HEK293T (cell line): ENCODE results near the gene UNC13C.
A peak's percentile ranks its signal among the peaks of the same experiment; 100 is the strongest.

ENCODE experiments used
- CTCF ChIA-PET: fragments of 350-600 bp; formaldehyde crosslinking; extraction: SDS; loops from one replicate; lab custom pipeline; 2021; ENCODE audit warnings: antibody characterized with exemption, inconsistent platforms; lab: Yijun Ruan, JAX
- POLR2A ChIA-PET: fragments of 350-600 bp; formaldehyde crosslinking; extraction: SDS; loops from one replicate; lab custom pipeline; 2020; ENCODE audit warnings: antibody characterized with exemption, inconsistent platforms; lab: Yijun Ruan, JAX
- DNase-seq: peaks from one replicate; pipeline ENCODE4 v3.0.0; 2012; ENCODE audit warnings: mixed read lengths; ENCODE audit errors: extremely low spot score
- ARNT ChIP-seq: fragments of 450-650 bp; IDR thresholded peaks from 2 replicates; pipeline ENCODE4 v1.6.1; 2017; ENCODE audit warnings: mild to moderate bottlenecking
- BHLHE40 ChIP-seq: fragments of 450-650 bp; IDR thresholded peaks from 2 replicates; pipeline ENCODE4 v1.6.1; 2016; ENCODE audit warnings: mild to moderate bottlenecking, moderate library complexity, borderline replicate concordance
- CTBP1 ChIP-seq: fragments of 450-650 bp; IDR thresholded peaks from 2 replicates; pipeline ENCODE4 v1.6.1; 2016; ENCODE audit warnings: borderline replicate concordance
- ELF4 ChIP-seq: fragments of 450-650 bp; IDR thresholded peaks from 2 replicates; pipeline ENCODE4 v1.6.1; 2017; ENCODE audit warnings: antibody characterized with exemption
- FOXA1 ChIP-seq: fragments of 450-650 bp; IDR thresholded peaks from 2 replicates; pipeline ENCODE4 v1.6.1; 2016; ENCODE audit warnings: mild to moderate bottlenecking
- FOXK2 ChIP-seq: fragments of 450-650 bp; IDR thresholded peaks from 2 replicates; pipeline ENCODE4 v1.6.1; 2016; ENCODE audit warnings: mild to moderate bottlenecking
- FOXM1 ChIP-seq: fragments of 450-650 bp; IDR thresholded peaks from 2 replicates; pipeline ENCODE4 v1.6.1; 2017; ENCODE audit warnings: mild to moderate bottlenecking, borderline replicate concordance
- HDGF ChIP-seq: fragments of 450-650 bp; IDR thresholded peaks from 2 replicates; pipeline ENCODE4 v1.6.1; 2017; ENCODE audit warnings: antibody characterized with exemption, borderline replicate concordance
- L3MBTL2 ChIP-seq: fragments of 450-650 bp; conservative IDR thresholded peaks from 2 replicates; pipeline ENCODE4 v1.6.1; 2016; ENCODE audit warnings: mild to moderate bottlenecking
- LEF1 ChIP-seq: fragments of 450-650 bp; IDR thresholded peaks from 2 replicates; pipeline ENCODE4 v1.6.1; 2017; ENCODE audit warnings: mild to moderate bottlenecking, borderline replicate concordance
- NFRKB ChIP-seq: fragments of 450-650 bp; IDR thresholded peaks from 2 replicates; pipeline ENCODE4 v1.6.1; 2016; ENCODE audit warnings: mild to moderate bottlenecking, moderate library complexity
- SP1 ChIP-seq: fragments of 450-650 bp; IDR thresholded peaks from 2 replicates; pipeline ENCODE4 v1.6.1; 2017
- SUZ12 ChIP-seq: fragments of 450-650 bp; IDR thresholded peaks from 2 replicates; pipeline ENCODE4 v1.6.1; 2016; ENCODE audit warnings: mild to moderate bottlenecking
- TARDBP ChIP-seq: fragments of 450-650 bp; IDR thresholded peaks from 2 replicates; pipeline ENCODE4 v1.6.1; 2016
- ZNF384 ChIP-seq: fragments of 450-650 bp; IDR thresholded peaks from 2 replicates; pipeline ENCODE4 v1.6.1; 2016
- TF ChIP-seq, protein P1 (sequence below): fragments of 450-650 bp; IDR thresholded peaks from 2 replicates; pipeline ENCODE4 v1.6.1; 2016

Gene UNC13C

GRCh38 chr15:53974121-53974520 lies 4.1 kb upstream of the UNC13C start:
- TF ChIP-seq ELF4 (no peak), TARDBP (no peak), FOXK2 (no peak), SUZ12 (no peak), ARNT (no peak), SP1 (no peak), NFRKB (no peak), BHLHE40 (no peak), FOXA1 (no peak), CTBP1 (no peak), LEF1 (no peak), ZNF384 (no peak), HDGF (no peak), FOXM1 (no peak)
- TF ChIP-seq, protein P1, sequence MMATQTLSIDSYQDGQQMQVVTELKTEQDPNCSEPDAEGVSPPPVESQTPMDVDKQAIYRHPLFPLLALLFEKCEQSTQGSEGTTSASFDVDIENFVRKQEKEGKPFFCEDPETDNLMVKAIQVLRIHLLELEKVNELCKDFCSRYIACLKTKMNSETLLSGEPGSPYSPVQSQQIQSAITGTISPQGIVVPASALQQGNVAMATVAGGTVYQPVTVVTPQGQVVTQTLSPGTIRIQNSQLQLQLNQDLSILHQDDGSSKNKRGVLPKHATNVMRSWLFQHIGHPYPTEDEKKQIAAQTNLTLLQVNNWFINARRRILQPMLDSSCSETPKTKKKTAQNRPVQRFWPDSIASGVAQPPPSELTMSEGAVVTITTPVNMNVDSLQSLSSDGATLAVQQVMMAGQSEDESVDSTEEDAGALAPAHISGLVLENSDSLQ: no peak
- DNase-seq: no peak
- ChIA-PET CTCF (no interaction called here), POLR2A (no interaction called here)

DNA sequence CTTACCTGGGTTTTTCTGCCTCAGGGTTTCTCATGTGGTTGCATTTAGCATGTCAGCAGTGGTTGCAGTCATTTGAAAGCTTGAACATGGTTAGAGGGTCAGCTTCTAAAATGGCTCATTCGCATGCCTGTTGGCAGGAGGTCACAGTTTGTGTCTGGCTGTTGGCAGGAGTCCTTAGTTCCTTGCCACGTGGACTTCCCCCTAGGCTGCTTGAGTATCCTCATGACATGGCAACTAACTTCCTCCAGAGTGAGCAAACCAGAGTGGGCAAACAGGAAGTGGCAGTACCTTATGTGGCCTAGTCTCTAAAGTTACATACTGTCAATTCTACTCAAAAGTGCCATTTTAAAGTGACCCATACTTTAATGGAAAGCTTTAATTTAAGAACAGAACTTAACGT lies 3.4 kb upstream of the UNC13C start:
- CTCF ChIA-PET: no interaction called here
- POLR2A ChIA-PET: no interaction called here
- TF ChIP-seq ARNT (no peak), SP1 (no peak), L3MBTL2 (no peak), CTBP1 (no peak), ELF4 (no peak), HDGF (no peak), FOXK2 (no peak), FOXM1 (no peak), FOXA1 (no peak)
- DNase-seq: no peak

DNA sequence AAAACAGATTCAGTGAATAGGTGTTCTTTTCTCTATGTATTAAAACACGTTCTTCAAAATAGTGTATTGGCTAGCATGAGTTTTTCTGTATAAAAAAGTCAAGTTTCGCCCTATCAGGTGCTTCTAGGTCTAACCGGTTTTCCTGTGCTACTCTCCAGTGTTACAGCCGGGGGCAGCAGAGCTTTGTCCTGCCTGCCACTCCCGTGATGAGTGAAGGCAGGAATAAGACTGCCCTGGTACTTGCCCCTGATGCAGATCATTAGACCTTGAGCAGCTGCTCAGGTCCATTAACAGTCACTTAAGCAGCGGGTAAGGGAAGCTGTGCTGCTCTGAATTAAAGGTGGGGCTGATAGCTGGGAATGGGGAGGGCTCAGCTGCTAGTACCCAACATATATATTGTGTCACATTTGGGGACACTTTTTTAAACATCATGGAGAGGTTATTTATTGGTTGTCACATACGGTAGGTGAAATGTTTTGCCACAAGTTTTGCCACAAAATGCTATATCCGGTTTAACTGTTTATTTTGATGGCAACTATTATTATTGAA lies 1.3 kb upstream of the UNC13C start:
- ChIA-PET CTCF (no interaction called here), POLR2A (no interaction called here)
- peak; percentile 23 for DNase-seq
- TF ChIP-seq BHLHE40 (no peak), TARDBP (no peak), FOXK2 (no peak), ELF4 (no peak), L3MBTL2 (no peak)

GRCh38 chr15:53979051-53979788 lies 979 bp downstream of the UNC13C start:
- no peak for DNase-seq
- CTCF ChIA-PET: interaction anchor here (0.6 kb wide), 1 partner anchor 368 kb away, joined by 3 read pairs; no protein-coding TSS in a partner anchor
- POLR2A ChIA-PET: no interaction called here
- TF ChIP-seq SUZ12 (no peak), ARNT (no peak), LEF1 (no peak), BHLHE40 (no peak), SP1 (no peak), ZNF384 (no peak), FOXM1 (no peak), ELF4 (no peak), CTBP1 (no peak)

GRCh38 chr15:53980021-53980420 lies 1.8 kb downstream of the UNC13C start:
- DNase-seq: no peak
- CTCF ChIA-PET: no interaction called here
- no peak for TF ChIP-seq CTBP1
- no peak for TF ChIP-seq ARNT
- TF ChIP-seq BHLHE40: no peak
- no peak for TF ChIP-seq ELF4
- TF ChIP-seq FOXA1: no peak
- TF ChIP-seq, protein P1: no peak
- TF ChIP-seq SP1: no peak
- no peak for TF ChIP-seq ZNF384
- no peak for TF ChIP-seq HDGF
- no peak for TF ChIP-seq NFRKB
- no peak for TF ChIP-seq TARDBP
- no peak for TF ChIP-seq SUZ12
- no peak for TF ChIP-seq LEF1
- no peak for TF ChIP-seq L3MBTL2
- TF ChIP-seq FOXK2: no peak
- POLR2A ChIA-PET: no interaction called here

DNA sequence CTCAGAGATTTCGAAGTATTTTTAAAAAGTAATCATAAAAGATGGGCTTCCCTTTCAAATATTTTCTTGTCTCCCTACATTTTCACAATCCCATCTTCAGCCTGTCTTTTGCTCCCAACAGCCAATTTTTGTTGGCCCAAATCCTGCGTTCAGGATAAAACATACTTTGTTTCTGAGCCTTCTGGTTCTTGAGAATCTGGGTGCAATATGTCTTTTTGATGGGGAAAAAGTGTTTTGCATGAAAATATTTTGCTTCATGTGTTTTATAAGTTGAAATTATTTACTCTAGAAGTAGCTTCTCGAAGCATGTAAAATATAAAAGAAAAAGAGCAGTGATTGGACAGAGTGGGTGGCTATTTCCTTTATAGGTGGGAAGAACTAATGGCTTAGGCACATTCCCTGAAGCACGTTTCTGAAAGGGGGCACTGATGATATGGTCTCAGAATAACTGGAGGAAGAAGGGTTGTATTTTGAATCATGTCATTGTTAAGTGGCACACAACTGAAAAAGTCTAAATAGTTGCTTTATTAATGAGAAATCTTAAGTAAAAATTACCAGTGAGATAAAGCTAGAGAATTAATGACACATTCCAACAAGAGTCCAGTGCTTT lies 3.9 kb downstream of the UNC13C start:
- ChIA-PET POLR2A (no interaction called here), CTCF (interaction anchor here (0.6 kb wide), 1 partner anchor 236 kb away, joined by 3 read pairs; no protein-coding TSS in a partner anchor)
- TF ChIP-seq L3MBTL2 (no peak), FOXM1 (no peak), CTBP1 (no peak), BHLHE40 (no peak), SP1 (no peak), LEF1 (no peak), ZNF384 (no peak), SUZ12 (no peak), FOXA1 (no peak), FOXK2 (no peak), TARDBP (no peak), NFRKB (no peak), HDGF (no peak), ARNT (no peak), ELF4 (no peak)
- TF ChIP-seq, protein P1: no peak
- no peak for DNase-seq
